ENCODE measurements around the gene ZNF792.
"Not testable (repeated sequence)": the region's sequence is repeated elsewhere in the genome, so short reads cannot be mapped to it uniquely, and the experiment has no call there.

ZNF792 gene

GRCh38 chr19:34920090-34920786 lies 43.8 kb downstream of the ZNF792 start:
- DNase-seq, result not testable (repeated sequence)

DNA sequence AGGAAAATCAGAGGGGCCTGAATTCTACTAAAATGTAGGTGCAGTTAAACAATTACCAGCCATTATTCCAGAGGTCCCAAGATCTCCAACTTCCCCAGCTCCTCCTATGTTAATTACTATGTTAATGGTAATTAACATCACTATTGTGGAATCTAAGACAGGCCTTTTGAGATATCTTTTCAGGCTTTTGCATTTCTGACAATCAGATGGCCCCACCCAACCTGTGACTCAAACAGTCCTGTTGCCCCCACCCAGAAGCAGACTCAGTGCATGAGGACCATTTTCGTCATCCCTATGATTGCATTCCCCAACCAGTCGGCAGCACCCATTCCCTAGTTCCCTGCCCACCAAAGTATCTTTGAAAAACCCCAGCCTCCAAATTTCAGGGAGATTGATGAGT lies 45.8 kb downstream of the ZNF792 start:
- DNase-seq, result no peak

- DNase-seq, result not testable (repeated sequence)
Observed at GRCh38 chr19:34917144-34917543, 46.9 kb downstream of the ZNF792 start.

DNA sequence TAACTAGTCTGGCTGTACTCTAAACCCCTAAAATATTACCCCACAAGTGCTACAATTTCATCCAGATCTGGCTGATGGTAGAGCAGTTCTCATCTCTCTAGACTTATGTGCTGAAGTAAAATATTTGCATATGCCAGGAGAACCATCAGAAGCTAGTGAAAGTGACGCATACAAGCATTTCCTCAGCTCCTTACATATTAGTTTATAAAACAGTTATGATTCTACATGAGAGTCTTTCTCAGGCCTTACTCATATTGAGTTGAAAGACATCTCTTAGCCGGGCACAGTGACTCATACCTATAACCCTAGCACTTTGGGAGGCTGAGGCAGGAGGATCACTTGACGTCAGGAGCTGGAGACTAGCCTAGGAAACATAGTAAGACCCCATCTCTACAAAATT lies 53.3 kb downstream of the ZNF792 start:
- DNase-seq, result no peak
